HG03460 (cell line): ENCODE results near the gene NRDE2.

Experiments
- ATAC-seq: cut with Tn5 transposase; IDR thresholded peaks from one replicate; pipeline ENCODE4 v1.9.1; 2021; ENCODE audit not compliant: unreplicated experiment

NRDE2 gene, protein sequence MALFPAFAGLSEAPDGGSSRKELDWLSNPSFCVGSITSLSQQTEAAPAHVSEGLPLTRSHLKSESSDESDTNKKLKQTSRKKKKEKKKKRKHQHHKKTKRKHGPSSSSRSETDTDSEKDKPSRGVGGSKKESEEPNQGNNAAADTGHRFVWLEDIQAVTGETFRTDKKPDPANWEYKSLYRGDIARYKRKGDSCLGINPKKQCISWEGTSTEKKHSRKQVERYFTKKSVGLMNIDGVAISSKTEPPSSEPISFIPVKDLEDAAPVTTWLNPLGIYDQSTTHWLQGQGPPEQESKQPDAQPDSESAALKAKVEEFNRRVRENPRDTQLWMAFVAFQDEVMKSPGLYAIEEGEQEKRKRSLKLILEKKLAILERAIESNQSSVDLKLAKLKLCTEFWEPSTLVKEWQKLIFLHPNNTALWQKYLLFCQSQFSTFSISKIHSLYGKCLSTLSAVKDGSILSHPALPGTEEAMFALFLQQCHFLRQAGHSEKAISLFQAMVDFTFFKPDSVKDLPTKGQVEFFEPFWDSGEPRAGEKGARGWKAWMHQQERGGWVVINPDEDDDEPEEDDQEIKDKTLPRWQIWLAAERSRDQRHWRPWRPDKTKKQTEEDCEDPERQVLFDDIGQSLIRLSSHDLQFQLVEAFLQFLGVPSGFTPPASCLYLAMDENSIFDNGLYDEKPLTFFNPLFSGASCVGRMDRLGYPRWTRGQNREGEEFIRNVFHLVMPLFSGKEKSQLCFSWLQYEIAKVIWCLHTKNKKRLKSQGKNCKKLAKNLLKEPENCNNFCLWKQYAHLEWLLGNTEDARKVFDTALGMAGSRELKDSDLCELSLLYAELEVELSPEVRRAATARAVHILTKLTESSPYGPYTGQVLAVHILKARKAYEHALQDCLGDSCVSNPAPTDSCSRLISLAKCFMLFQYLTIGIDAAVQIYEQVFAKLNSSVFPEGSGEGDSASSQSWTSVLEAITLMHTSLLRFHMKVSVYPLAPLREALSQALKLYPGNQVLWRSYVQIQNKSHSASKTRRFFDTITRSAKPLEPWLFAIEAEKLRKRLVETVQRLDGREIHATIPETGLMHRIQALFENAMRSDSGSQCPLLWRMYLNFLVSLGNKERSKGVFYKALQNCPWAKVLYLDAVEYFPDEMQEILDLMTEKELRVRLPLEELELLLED

DNA sequence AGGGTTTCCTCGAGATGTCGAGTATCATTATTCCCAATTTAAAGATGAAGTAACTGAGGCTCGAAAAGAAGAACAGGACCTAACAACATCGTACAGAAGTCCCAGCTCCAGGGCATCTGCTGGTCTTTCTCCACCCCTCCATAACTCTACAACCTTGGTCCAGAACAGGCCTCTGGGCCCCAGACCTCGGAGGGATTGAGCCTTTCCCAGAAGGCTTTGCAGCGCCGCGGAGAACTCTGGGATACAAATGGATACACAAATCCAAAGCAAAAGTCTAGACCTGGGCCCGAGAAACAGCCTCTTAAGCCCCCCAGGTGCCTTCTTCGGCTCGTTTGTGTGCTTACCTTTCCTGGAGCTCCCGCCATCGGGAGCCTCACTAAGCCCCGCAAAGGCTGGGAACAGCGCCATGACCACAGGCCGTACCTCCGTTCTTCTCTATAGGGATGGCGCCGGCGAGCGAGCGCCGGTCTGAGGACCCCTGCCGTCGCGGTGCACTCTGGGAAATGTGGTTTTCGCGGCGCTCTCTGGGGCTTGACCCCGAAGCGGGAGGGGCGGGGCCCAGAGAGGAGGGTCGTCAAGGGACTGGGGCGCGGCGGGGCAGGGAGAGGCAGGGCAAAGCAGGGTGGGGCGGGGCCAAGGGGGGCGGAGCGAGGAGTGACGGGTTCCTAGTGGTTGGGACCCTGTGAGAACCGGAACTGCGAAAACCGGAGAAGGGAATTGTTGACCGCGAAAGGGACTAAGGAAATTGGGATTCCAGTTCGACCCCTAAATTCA, at the start of gene NRDE2:
NRDE2 (minus strand) TSS at position 445 of the 774 bp plus-strand sequence; CDS start at position 408, 37 bp downstream.
- ATAC-seq, result peak; percentile 88

DNA sequence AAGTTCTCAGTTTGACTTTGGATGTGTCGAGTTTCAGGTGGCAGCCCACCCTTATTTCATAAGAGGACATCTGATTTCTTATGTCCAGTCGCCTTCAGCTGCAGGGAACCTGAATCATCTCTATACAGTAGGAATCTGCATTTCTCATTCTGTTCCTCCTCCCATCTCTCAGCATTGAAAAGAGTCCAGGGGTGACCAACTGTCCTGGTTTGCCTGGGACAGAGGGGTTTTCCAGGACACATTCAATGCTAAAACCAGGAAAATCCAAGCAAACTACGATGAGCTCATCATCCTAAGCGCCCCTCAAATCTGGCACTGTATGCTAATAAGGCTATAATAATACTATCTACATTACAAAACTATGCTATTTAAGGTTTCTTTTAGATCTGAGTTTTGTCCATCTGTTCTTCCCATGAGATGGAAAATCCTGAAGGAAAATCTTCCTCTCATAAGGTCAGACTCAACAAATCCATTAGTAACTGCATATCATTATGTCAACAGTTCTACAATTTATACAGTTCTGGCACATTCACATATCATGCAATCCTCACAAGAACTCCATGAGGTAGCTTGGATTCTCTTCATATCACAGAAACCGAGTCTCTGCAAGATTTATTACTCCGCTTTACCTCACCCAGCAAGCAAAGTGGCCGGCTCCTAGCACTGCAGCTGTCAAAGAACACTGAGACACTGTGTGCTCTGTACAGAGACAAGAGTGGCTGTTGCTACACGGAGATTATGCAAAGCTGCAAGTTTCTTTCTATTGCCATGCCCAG, 49.5 kb upstream of the NRDE2 start:
- no peak for ATAC-seq

DNA sequence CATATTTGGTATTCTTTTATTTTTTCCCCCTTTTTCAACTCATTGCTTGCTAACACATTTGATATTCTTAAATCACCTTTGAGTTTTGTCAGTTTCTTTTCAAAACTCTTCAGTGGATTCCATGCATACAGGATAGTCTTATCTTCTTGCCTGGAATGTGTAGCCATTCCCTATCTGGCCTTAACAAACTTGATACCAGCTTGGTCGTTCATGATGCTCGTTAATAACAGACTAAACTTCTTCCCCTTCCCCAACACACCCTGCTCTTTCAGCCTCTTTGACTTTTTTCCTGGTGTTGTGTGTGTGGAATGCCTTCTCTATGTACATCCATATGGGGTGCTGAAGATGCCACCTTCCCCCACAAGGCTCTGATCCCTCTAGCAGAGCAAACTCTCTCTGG, 47.4 kb upstream of the NRDE2 start:
- ATAC-seq, result no peak

DNA sequence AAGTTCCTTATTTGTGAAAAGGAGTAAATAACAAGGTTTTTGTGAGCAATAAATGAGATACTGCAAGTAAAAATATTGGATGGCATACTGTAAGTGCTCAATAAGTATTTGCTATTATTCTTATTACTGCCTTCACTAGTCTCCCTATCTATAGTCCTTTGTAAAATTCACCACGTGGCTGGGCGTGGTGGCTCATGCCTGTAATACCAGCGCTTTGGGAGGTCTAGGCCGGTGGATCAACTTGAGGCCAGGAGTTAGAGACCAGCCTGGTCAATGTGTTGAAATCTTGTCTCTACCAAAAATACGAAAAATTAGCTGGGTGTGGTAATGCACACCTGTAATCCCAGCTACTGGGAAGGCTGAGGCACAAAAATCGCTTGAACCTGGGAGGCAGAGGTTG, 46.5 kb upstream of the NRDE2 start:
- no peak for ATAC-seq

DNA sequence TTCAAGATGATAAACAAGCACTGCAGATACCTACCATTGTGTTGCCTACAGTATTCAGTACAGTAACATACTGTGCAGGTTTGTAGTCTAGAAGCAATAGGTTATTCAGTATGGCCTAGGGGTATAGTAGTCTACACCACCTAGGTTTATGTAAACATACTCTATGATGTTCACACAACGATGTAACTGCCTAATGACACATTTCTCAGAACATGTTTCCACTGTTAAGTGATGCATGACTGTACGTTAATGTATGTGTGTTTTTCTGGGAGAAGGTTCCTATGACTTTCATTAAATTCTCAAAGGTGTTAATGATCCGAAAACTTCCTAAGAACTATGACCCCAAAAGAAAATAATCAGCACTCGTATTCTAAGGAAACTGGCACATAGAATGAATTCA, 44.2 kb upstream of the NRDE2 start:
- no peak for ATAC-seq

DNA sequence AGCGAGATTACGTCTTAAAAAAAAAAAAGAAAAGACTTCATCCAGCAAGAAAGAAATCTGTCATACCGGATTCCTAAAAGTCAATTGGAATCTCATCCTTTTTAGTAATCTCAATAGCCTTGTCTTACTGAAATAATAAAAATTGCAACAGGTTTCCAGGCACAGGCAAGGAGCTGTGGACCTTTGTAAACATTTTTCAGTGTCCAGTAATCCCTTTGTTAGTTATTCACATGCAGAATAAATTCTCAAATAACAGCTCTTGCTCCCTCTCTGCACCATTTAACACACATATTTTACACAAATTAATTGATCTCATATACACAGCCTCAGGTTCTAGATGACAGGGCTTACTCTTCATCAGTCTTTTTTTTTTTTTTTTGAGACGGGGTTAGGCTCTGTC, 43.1 kb upstream of the NRDE2 start:
- ATAC-seq, result no peak

DNA sequence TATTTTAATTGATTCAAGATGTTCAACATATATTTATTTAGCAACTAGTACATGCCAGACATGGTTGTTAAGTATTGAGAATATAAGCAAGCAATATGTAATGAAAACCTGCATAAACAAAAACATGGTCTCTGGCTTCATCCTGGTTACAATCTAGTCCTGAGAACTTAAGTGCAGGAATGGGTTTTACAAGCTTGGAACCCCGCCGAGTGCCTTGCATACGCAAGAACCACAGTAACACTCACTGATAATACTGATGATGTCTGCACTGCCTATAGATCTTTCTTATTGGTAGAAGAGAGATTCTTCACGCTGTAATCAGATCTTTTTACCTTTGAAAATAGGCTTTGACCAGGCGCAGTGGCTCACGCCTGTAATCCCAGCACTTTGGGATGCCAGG, 42.1 kb upstream of the NRDE2 start:
- ATAC-seq, result no peak

DNA sequence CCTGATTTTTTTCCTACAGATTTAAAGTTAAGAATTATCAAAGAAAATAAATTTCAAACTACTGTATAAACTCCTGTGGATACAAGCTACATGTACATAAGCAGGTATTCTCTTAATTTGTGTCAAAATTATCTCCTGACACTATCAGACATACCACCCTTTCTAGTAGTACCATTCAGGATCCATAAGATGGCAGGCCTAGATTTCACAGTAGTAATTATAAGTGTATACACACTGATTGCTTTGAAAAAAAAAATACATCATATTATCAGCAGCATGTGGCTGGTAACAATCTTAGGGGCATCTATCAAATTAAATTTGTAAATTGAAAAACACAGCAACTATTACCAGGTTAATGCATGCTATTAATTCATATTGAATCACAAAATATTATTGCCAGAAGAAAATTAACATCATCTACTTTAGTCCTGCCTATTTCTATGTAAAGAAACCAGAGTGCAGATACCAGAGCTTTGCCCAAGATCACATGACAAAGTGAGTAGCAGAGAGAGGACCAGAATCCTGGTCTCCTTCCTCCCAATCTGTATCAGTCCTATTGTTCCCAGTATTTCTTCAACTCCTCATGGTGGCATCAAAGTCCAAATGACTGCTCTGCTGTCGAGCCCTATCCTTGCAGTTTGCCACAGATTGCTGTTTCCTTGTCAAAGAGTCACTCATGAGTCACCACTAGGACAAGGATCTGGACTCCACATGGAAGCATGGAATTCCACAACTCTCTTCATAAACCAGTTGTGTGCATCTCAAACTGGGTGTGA, 37.4 kb upstream of the NRDE2 start:
- no peak for ATAC-seq

DNA sequence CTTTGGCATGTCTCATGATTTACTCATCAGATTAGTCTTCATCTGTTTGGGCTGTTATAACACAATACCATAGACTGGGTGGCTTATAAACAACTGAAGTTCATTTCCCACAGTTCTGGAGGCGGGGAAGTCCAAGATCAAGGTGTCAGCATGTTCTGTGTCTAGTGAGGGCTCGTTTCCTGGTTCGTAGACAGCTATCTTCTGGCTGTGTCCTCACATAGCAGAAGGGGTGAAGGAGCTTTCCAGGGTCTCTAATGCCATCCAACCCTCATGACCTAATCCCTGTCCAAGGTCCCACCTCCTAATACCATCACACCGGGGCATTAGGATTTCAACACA, 30.8 kb upstream of the NRDE2 start:
- no peak for ATAC-seq

DNA sequence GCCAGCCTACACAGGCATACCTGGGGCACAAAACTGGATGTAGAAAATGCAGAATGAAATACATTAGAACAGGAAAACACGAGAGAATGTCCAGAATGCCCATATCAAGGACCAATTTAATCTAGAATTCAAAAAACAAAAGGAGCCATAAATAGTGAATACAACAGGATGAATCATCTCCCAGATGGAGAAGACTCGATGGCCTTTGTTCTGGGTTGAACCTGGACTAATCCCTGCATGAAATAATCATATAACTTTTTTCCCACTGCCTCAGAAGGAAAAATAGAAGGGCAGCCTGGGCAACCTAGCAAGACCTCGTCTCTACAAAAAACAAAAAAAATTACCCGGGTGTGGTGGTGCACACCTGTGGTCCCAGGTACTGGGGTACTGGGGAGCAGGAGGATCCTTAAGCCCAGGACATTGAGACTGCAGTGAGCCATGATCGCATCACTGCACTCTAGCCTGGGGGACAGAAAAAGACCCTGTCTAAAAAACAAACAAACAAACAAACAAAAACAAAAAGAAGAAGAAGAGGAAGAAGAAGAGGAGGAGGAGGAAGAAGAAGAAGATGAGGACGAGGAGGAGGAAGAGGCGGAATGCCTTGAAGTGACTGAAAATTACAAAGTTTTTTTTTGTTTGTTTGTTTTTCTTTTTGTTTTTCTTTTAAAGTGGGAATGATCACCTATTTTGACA, 30.3 kb upstream of the NRDE2 start:
- no peak for ATAC-seq

DNA sequence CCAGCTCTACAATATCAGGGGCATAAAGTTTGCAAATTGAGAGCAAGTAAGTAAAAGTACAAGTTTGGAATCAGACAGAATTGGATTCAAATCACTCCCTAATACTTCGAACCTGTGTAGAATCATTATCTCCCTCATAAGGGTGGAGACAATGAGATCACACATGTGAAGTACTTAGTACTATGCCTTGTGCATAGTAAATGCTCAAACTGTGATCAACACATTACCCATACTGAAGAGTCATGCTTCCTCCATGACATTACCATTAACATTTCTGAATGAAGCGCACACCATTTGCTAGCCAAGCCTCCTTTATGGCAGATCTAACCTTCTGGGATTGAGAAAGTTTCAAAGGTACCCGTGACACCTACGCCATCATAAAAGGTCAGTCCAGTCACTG, 26.6 kb upstream of the NRDE2 start:
- ATAC-seq, result no peak

DNA sequence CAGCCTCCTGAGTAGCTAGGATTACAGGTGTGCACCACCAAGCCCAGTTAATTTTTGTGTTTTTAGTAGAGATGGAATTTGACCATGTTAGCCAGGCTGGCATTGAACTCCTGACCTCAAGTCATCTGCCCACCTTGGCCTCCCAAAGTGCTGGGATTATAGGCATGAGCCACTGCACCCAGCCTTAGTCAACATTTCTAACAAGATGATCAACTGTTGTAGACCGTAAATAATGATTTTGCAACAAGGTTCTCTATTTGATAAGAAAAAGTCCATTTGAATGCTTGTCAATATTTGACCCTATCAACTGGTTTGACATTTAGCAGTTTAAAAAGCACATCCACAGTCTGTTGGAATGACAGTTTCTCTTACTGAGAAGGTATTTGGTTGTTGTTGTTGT, 25.2 kb upstream of the NRDE2 start:
- ATAC-seq, result no peak

DNA sequence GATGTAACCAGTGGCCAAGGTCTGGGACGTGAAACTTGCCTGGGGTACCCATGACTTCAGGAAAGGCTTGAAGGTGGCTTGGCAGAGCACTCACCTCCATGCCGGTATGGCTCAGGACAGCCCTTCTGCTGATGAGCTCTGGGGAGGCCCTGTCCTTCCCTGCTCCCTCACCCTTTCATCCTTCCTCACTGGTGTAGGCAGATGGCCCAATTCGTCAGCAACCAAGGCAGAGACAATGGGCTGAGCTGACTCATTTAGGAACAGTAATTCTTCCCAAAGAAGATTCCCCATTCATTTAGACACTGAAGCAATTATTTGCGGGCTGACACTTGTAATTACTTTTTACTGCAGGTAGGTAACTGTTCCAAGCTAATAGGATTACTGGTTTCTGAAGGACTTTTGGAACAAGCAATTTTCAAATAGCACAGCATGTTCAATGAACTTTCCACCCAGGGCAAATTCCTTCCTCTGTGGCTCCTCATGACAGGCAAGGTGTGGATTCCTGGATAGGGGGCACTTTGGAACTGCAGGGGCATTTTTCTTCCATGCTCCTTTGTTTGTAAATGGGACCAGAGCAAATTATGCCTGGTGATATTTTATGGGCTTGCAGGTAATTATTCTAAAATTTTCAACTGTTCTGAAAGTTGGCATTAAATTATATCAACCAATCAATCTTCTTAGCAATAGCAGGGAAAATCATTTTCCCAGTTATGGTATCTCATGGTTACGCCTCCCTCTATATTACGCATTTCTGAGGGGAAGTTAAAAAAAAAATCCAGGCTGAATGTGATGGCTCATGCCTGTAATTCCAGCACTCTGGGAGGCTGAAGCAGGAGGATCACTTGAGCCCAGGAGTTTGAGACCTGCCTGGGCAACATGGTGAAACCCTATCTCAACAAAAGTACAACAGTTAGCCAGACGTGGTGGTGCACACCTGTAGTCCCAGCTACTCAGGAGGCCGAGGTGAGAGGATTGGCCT, 24.1 kb upstream of the NRDE2 start:
- no peak for ATAC-seq

DNA sequence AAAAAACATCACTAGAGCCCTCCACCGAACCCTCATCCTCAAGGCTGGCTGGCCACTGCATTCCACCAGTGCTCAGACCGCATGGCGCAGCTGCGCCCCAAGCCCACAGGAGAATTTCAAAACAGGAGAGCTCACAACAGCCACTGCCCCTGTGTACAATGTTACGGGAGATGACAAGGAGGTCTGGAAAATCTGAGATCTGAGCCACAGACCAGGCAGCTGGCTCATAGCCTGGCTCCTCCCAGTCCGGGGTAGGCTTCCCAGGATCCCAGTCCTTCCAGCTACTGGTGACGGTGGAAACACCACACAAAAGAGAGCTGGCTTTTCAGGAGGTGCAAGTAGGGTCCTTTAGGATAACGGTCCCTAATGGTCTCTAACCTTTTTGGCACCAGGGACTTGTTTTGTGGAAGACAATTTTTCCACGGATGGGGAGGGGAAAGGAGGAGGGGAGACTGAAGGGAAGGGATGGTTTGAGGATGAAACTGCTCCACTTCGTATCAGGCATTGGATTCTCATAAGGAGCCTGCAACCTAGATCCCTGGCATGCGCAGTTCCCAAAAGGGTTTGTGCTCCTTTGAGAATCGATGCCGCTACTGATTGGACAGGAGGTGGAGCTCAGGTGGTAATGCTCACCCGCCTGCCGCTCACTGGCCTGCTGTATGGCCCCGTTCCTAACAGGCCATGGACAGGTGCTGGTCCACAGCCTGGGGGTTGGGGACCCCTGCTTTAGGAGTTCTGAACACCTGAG, 23.0 kb upstream of the NRDE2 start:
- no peak for ATAC-seq

DNA sequence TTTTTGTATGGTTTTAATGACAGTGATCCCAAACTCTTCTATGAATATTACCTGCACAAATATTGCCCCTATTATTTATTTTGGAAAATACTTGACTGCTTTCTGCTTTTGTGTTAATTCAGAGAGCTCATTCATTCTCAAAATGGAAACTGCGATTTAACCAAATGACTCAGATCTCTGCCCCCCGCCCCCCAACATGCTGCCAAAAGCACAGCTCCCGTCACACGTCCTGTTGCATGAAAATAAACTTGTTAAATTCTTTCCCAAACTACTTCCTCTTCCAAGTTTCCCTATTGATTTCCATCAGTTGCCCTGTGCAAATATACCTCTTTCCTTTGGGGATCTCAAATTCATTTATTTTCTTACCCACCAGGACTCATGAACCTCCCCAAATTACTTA, 18.0 kb upstream of the NRDE2 start:
- no peak for ATAC-seq

DNA sequence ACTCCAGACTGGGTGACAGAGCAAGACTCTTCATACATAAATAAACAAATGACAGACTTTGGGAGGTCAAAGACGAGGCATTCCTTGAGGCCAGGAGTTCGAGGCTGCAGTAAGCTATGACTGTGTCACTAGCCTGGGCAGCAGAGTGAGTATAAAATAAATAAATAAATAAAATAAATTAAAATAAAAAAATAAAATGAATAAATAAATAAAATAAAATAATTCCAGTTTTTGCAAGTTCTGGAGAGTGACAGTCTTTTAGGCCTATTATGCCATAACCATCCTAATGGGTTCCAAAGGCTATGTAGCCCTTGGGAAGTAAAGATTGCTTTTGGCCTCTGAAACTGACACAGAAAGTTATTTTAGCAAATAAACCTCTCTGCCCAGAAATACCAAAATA, 16.5 kb upstream of the NRDE2 start:
- no peak for ATAC-seq

DNA sequence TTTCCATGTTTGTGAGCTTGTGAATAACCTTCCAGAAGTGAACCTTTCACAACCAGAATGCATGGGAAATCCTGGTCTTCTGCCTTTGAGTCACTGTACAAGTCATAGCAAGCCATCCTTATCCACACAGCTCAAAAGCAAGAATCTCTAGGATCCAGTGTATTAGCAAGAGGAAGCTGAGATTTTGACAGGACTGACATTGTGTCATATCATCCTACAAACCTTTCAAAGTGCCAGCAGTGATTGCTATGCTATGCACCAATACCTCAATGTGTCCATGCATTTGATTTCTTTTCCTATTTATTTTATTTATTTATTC, 13.5 kb upstream of the NRDE2 start:
- no peak for ATAC-seq
